ENCODE results near the gene NAPA.

NAPA gene

GRCh38 chr19:47514869-47515588 is at the start of gene NAPA:
Gene NAPA, minus strand, starts transcription at chr19:47515063. Its CDS starts 123 bp downstream, at chr19:47514940.
- peak; percentile 100 for DNase-seq

GRCh38 chr19:47564081-47564480 is 49.2 kb upstream of the NAPA start:
- DNase-seq: no peak

GRCh38 chr19:47561440-47562057 is 46.7 kb upstream of the NAPA start:
- DNase-seq: no peak

GRCh38 chr19:47560999-47561398 is 46.1 kb upstream of the NAPA start:
- no peak for DNase-seq

- no peak for DNase-seq
These were observed 35.3 kb upstream of the NAPA start for GRCh38 chr19:47550129-47550528.

GRCh38 chr19:47549261-47549862 is 34.5 kb upstream of the NAPA start:
- DNase-seq: no peak

GRCh38 chr19:47547199-47547598 is 32.3 kb upstream of the NAPA start:
- no peak for DNase-seq

- no peak for DNase-seq
These were observed 30.4 kb upstream of the NAPA start for GRCh38 chr19:47545061-47545948.

GRCh38 chr19:47544476-47544875 is 29.6 kb upstream of the NAPA start:
- no peak for DNase-seq

- DNase-seq: no peak
These were observed 29.2 kb upstream of the NAPA start for GRCh38 chr19:47544075-47544474.

- no peak for DNase-seq
These were observed 27.2 kb upstream of the NAPA start for GRCh38 chr19:47542030-47542475.

GRCh38 chr19:47541518-47541917 is 26.7 kb upstream of the NAPA start:
- DNase-seq: peak; percentile 75

- peak; percentile 26 for DNase-seq
These were observed 25.9 kb upstream of the NAPA start for GRCh38 chr19:47540748-47541147.

- peak; percentile 39 for DNase-seq
These were observed 25.0 kb upstream of the NAPA start for GRCh38 chr19:47539747-47540311.

- DNase-seq: no peak
These were observed 23.9 kb upstream of the NAPA start for GRCh38 chr19:47538812-47539211.

- DNase-seq: no peak
These were observed 22.6 kb upstream of the NAPA start for GRCh38 chr19:47537493-47537892.

- no peak for DNase-seq
These were observed 19.8 kb upstream of the NAPA start for GRCh38 chr19:47534628-47535027.

GRCh38 chr19:47531640-47532387 is 17.0 kb upstream of the NAPA start:
- no peak for DNase-seq

GRCh38 chr19:47529018-47529742 is 14.3 kb upstream of the NAPA start:
- DNase-seq: no peak

- DNase-seq: no peak
These were observed 11.9 kb upstream of the NAPA start for GRCh38 chr19:47526798-47527197.

GRCh38 chr19:47523473-47523872 is 8.6 kb upstream of the NAPA start:
- DNase-seq: no peak
